H1 (cell line): ENCODE results near the gene DOK3. TPM values are rescaled to one million over a fixed set of nuclear protein-coding genes. Genes with fewer than 3 reads are reported as not detected.

Experiments
- BCL11A ChIP-seq, 2 experiments: IDR thresholded peaks; one replicate each; pipeline ENCODE4 v1.6.1; 2011; ENCODE audit warnings: low read depth in 2 of 2, low read length in 2 of 2, mild to moderate bottlenecking in 2 of 2
- BRCA1 ChIP-seq: IDR thresholded peaks from 2 replicates; pipeline ENCODE4 v1.6.1; 2012; ENCODE audit warnings: low read depth, low read length, improper control_type of control experiment
- CBX8 ChIP-seq: fragments of 300-800, 300-1000 bp; sonication (generic); IDR thresholded peaks from 2 replicates; pipeline ENCODE4 v1.7.1; 2016; ENCODE audit warnings: low read depth, low read length, borderline replicate concordance
- FOSL1 ChIP-seq: IDR thresholded peaks from 2 replicates; pipeline ENCODE4 v1.6.1; 2011; ENCODE audit warnings: mild to moderate bottlenecking, low read depth, low read length, moderate library complexity; ENCODE audit not compliant: insufficient read depth
- JUND ChIP-seq: IDR thresholded peaks from 2 replicates; pipeline ENCODE4 v1.6.1; 2011; ENCODE audit warnings: mild to moderate bottlenecking, improper control_type of control experiment, low read length
- KDM1A ChIP-seq: fragments of 200-600, 300-600 bp; sonication (generic); IDR thresholded peaks from 2 replicates; pipeline ENCODE4 v1.7.1; 2016; ENCODE audit warnings: mild to moderate bottlenecking, low read length, borderline replicate concordance
- KDM4A ChIP-seq: IDR thresholded peaks from one replicate; pipeline ENCODE4 v1.7.1; 2012; ENCODE audit warnings: low read depth, mild to moderate bottlenecking, moderate library complexity, low read length, inconsistent platforms; ENCODE audit not compliant: severe bottlenecking
- NANOG ChIP-seq: IDR thresholded peaks from 2 replicates; pipeline ENCODE4 v1.6.1; 2011; ENCODE audit warnings: low read length, low read depth, mild to moderate bottlenecking, inconsistent platforms; ENCODE audit not compliant: insufficient read depth, poor library complexity, severe bottlenecking
- NRF1 ChIP-seq: IDR thresholded peaks from 2 replicates; pipeline ENCODE4 v1.6.1; 2011; ENCODE audit warnings: mild to moderate bottlenecking, low read depth, low read length, improper control_type of control experiment
- POLR2A ChIP-seq, 2 experiments: IDR thresholded peaks; 1 replicate in 1 of 2; 2 replicates in 1 of 2; pipeline ENCODE4 v1.6.1; 2011; ENCODE audit warnings: low read depth in 2 of 2, low read length in 2 of 2, mild to moderate bottlenecking in 2 of 2; ENCODE audit errors: control extremely low read depth in 1 of 2
- RBBP5 ChIP-seq: IDR thresholded peaks from 2 replicates; pipeline ENCODE4 v1.7.1; 2012; ENCODE audit warnings: low read depth, mild to moderate bottlenecking, inconsistent platforms, low read length, moderate library complexity, borderline replicate concordance
- RNF2 ChIP-seq: fragments of 200-900, 300-1000 bp; sonication (generic); IDR thresholded peaks from 2 replicates; pipeline ENCODE4 v1.7.1; 2016; ENCODE audit warnings: borderline replicate concordance, low read depth, mild to moderate bottlenecking, antibody characterized with exemption, low read length; ENCODE audit not compliant: poor library complexity, severe bottlenecking; ENCODE audit errors: missing control alignments
- SRF ChIP-seq: IDR thresholded peaks from 2 replicates; pipeline ENCODE4 v1.6.1; 2011; ENCODE audit warnings: mild to moderate bottlenecking, low read depth, low read length, moderate library complexity
- TBP ChIP-seq: IDR thresholded peaks from 2 replicates; pipeline ENCODE4 v1.6.1; 2011; ENCODE audit warnings: low read depth, low read length, improper control_type of control experiment
- TCF12 ChIP-seq: IDR thresholded peaks from 2 replicates; pipeline ENCODE4 v1.6.1; 2011; ENCODE audit warnings: low read depth, mild to moderate bottlenecking, low read length
- polyA plus RNA-seq, 7 experiments: library from polyadenylated mRNA; depleted of rRNA in 3 of 7; stranded (reverse) in 5 of 7; unstranded in 2 of 7; fragments of >200 nt in 5 of 7; fragments of 200-250 nt in 2 of 7; gene quantifications; 1 replicate in 5 of 7; 2 replicates in 1 of 7; 4 replicates in 1 of 7; pipeline versions ENCODE4 v1.2.1 to v1.2.3, GENCODE V29; 2011 to 2013; ENCODE audit warnings: missing spikeins in 2 of 7, mixed read lengths in 2 of 7
- total RNA-seq: library from RNA; stranded (reverse); fragmentation: NEBNext Ultra II Directional; extraction: Animal tissue kit (Norgen Biotek cat#: 25700); gene quantifications from 2 replicates; pipeline ENCODE4 v1.2.1, GENCODE V29; 2021
- TF ChIP-seq, protein P1 (sequence below), 3 experiments: IDR thresholded peaks; 1 replicate in 2 of 3; 2 replicates in 1 of 3; pipeline versions ENCODE4 v1.5.1 to v1.6.1; 2011; ENCODE audit warnings: low read length in 3 of 3, mild to moderate bottlenecking in 3 of 3, inconsistent platforms in 2 of 3, low read depth in 1 of 3, moderate library complexity in 1 of 3; ENCODE audit not compliant: insufficient read depth in 1 of 3; ENCODE audit errors: control extremely low read depth in 1 of 3
- TF ChIP-seq, protein P2 (sequence below): IDR thresholded peaks from 2 replicates; pipeline ENCODE4 v1.6.1; 2012; ENCODE audit warnings: low read length, inconsistent platforms
- TF ChIP-seq, protein P3 (sequence below): IDR thresholded peaks from 2 replicates; pipeline ENCODE4 v1.6.1; 2011; ENCODE audit warnings: low read length, improper control_type of control experiment

Gene DOK3
- total and polyA plus RNA-seq, 2 of the 8 experiments (the other 6 are each of a cell fraction or from before 2014, with no cell fraction given) = 4.2 to 6.4 TPM

DNA sequence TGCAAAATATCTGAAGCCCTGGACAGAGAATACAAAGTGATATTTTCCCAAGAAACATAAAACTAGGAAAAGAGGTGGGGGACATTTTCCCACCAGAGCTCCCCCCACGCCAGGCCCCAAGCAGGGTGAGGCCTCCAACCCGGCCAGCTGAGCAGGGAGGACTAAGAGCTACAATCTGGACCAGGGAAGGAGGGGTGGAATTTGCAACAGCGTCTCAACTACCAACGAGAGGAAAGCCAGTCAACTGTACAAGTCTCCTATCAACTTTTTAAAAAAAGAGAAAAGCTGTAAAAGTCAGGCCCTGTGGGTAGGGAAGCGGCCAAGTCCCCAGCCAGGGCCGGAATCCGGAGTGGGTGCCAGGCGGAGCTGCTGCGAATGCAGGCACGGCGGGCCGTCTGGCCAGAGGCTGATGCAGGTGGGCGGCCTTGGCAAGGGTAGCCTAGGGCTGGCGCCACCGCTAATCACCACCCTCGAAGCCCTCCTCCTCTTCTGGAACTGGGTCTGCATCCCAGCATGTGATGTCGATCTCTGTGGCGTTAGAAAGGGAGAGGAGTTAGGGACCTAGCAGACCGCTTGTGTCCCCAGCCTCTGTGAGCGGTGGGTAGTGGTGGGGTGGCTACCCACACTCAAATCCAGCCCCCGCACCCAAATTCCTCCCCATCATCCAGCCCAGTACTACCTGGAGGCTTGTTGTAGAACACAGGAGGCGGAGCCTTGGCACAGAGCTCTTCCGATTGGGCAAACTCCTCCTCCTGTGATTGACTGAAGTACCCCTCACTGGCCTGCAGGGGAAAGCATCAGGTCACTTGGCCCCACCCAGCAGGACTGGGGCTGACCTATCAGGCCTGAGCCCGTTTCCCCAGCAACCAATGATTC lies 52.4 kb downstream of the DOK3 start (continued):
- TF ChIP-seq, protein P1, sequence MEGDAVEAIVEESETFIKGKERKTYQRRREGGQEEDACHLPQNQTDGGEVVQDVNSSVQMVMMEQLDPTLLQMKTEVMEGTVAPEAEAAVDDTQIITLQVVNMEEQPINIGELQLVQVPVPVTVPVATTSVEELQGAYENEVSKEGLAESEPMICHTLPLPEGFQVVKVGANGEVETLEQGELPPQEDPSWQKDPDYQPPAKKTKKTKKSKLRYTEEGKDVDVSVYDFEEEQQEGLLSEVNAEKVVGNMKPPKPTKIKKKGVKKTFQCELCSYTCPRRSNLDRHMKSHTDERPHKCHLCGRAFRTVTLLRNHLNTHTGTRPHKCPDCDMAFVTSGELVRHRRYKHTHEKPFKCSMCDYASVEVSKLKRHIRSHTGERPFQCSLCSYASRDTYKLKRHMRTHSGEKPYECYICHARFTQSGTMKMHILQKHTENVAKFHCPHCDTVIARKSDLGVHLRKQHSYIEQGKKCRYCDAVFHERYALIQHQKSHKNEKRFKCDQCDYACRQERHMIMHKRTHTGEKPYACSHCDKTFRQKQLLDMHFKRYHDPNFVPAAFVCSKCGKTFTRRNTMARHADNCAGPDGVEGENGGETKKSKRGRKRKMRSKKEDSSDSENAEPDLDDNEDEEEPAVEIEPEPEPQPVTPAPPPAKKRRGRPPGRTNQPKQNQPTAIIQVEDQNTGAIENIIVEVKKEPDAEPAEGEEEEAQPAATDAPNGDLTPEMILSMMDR (IDR thresholded peaks at IDR 0.05; ENCODE audit: control extremely low read depth in 1 of 3, insufficient read depth in 1 of 3, low read depth in 1 of 3, low read length in 3 of 3) = peak in 2 of 3 experiments; percentile 56 to 79; a peak in 2 of 4 replicates
- TF ChIP-seq BCL11A (IDR thresholded peaks at IDR 0.05; ENCODE audit: low read depth in 2 of 2, low read length in 2 of 2) = no peak
- TF ChIP-seq JUND = no peak
- peak in 1 of 2 experiments; percentile 63; a peak in 2 of 3 replicates for TF ChIP-seq POLR2A (IDR thresholded peaks at IDR 0.05; ENCODE audit: control extremely low read depth in 1 of 2, low read depth in 2 of 2, low read length in 2 of 2)
- no peak for TF ChIP-seq BRCA1
- no peak for TF ChIP-seq SRF
- TF ChIP-seq KDM4A = no peak
- TF ChIP-seq CBX8 = no peak
- no peak for TF ChIP-seq RNF2
- TF ChIP-seq, protein P2, sequence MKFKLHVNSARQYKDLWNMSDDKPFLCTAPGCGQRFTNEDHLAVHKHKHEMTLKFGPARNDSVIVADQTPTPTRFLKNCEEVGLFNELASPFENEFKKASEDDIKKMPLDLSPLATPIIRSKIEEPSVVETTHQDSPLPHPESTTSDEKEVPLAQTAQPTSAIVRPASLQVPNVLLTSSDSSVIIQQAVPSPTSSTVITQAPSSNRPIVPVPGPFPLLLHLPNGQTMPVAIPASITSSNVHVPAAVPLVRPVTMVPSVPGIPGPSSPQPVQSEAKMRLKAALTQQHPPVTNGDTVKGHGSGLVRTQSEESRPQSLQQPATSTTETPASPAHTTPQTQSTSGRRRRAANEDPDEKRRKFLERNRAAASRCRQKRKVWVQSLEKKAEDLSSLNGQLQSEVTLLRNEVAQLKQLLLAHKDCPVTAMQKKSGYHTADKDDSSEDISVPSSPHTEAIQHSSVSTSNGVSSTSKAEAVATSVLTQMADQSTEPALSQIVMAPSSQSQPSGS = no peak
- TF ChIP-seq TBP = no peak
- no peak for TF ChIP-seq NANOG
- TF ChIP-seq RBBP5 = no peak
- TF ChIP-seq TCF12 = no peak
- no peak for TF ChIP-seq FOSL1
- no peak for TF ChIP-seq NRF1
- no peak for TF ChIP-seq KDM1A
- TF ChIP-seq, protein P3, sequence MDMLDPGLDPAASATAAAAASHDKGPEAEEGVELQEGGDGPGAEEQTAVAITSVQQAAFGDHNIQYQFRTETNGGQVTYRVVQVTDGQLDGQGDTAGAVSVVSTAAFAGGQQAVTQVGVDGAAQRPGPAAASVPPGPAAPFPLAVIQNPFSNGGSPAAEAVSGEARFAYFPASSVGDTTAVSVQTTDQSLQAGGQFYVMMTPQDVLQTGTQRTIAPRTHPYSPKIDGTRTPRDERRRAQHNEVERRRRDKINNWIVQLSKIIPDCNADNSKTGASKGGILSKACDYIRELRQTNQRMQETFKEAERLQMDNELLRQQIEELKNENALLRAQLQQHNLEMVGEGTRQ = no peak
